Smooth muscle cell of the brain vasculature (primary cell): ENCODE results near the gene AHI1.

ENCODE experiments used
- DNase-seq: peaks from one replicate; pipeline ENCODE4 v3.0.0-alpha.2; 2012; ENCODE audit warnings: low read depth, low spot score

AHI1 gene

GRCh38 chr6:135233686-135234491, 263.7 kb downstream of the AHI1 start:
- no peak for DNase-seq
